AG09319 (cell line): ENCODE data around the gene ATL1.

ENCODE experiments used
- DNase-seq: peaks from one replicate; pipeline ENCODE4 v3.0.0-alpha.2; 2010; ENCODE audit warnings: low read depth; ENCODE audit errors: extremely low read depth
- CTCF ChIP-seq: IDR thresholded peaks from 2 replicates; pipeline ENCODE4 v1.5.1; 2011; ENCODE audit warnings: low read depth, mild to moderate bottlenecking, inconsistent platforms, low read length, moderate library complexity

ATL1 gene

GRCh38 chr14:50590464-50590863, 30.5 kb downstream of the ATL1 start:
- no peak for DNase-seq
- TF ChIP-seq CTCF, result no peak

- DNase-seq, result no peak
- TF ChIP-seq CTCF, result no peak
Measured at GRCh38 chr14:50594577-50595316, 34.8 kb downstream of the ATL1 start.

GRCh38 chr14:50598765-50599164, 38.8 kb downstream of the ATL1 start:
- no peak for DNase-seq
- no peak for TF ChIP-seq CTCF

- no peak for DNase-seq
- TF ChIP-seq CTCF, result peak; percentile 63
Measured at GRCh38 chr14:50599700-50600444, 39.9 kb downstream of the ATL1 start.

- no peak for DNase-seq
- no peak for TF ChIP-seq CTCF
Measured at GRCh38 chr14:50600849-50601248, 40.9 kb downstream of the ATL1 start.

GRCh38 chr14:50601394-50601793, 41.4 kb downstream of the ATL1 start:
- no peak for TF ChIP-seq CTCF

GRCh38 chr14:50602035-50602434, 42.1 kb downstream of the ATL1 start:
- no peak for DNase-seq
- no peak for TF ChIP-seq CTCF

More at GRCh38 chr14:50601394-50601793, 41.4 kb downstream of the ATL1 start:
- no peak for DNase-seq
